ENCODE results near the gene ANAPC2.
A peak's percentile ranks its signal among the peaks of the same experiment; 100 is the strongest.

ANAPC2 gene

GRCh38 chr9:137212520-137212919 lies 24.2 kb upstream of the ANAPC2 start:
- no peak for DNase-seq (ENCODE audit: low spot score)
- in situ Hi-C loops (cut with MboI; ENCODE audit: low sequenced_read_pairs, unreplicated experiment), result no loop called here
- TF ChIP-seq CTCF (IDR thresholded peaks at IDR 0.05; ENCODE audit: borderline replicate concordance, control extremely low read depth, extremely low read depth, insufficient read depth, missing control alignments), result no peak

- in situ Hi-C loops (cut with MboI; ENCODE audit: low sequenced_read_pairs, unreplicated experiment), result no loop called here
- no peak for TF ChIP-seq CTCF (IDR thresholded peaks at IDR 0.05; ENCODE audit: borderline replicate concordance, control extremely low read depth, extremely low read depth, insufficient read depth, missing control alignments)
- no peak for DNase-seq (ENCODE audit: low spot score)
These were observed 23.2 kb upstream of the ANAPC2 start for GRCh38 chr9:137211532-137211931.

- no peak for DNase-seq (ENCODE audit: low spot score)
- no peak for TF ChIP-seq CTCF (IDR thresholded peaks at IDR 0.05; ENCODE audit: borderline replicate concordance, control extremely low read depth, extremely low read depth, insufficient read depth, missing control alignments)
- in situ Hi-C loops (cut with MboI; ENCODE audit: low sequenced_read_pairs, unreplicated experiment), result no loop called here
These were observed 18.2 kb upstream of the ANAPC2 start for GRCh38 chr9:137206602-137207001.

GRCh38 chr9:137205126-137206069 lies 17.0 kb upstream of the ANAPC2 start, which contains the start of the genes NDOR1 and TMEM203:
NDOR1 (plus strand) TSS chr9:137205700; CDS start chr9:137205778, 78 bp downstream.
TMEM203 (minus strand) TSS chr9:137205648; CDS start chr9:137205414, 234 bp downstream.
- DNase-seq (ENCODE audit: low spot score), result peak; percentile 98
- TF ChIP-seq CTCF (IDR thresholded peaks at IDR 0.05; ENCODE audit: borderline replicate concordance, control extremely low read depth, extremely low read depth, insufficient read depth, missing control alignments), result no peak
- in situ Hi-C loops (cut with MboI; ENCODE audit: low sequenced_read_pairs, unreplicated experiment), result no loop called here

GRCh38 chr9:137204731-137205125 lies 16.4 kb upstream of the ANAPC2 start:
- in situ Hi-C loops (cut with MboI; ENCODE audit: low sequenced_read_pairs, unreplicated experiment), result no loop called here
- no peak for DNase-seq (ENCODE audit: low spot score)
- TF ChIP-seq CTCF (IDR thresholded peaks at IDR 0.05; ENCODE audit: borderline replicate concordance, control extremely low read depth, extremely low read depth, insufficient read depth, missing control alignments), result no peak

GRCh38 chr9:137202966-137203365 lies 14.6 kb upstream of the ANAPC2 start:
- no peak for TF ChIP-seq CTCF (IDR thresholded peaks at IDR 0.05; ENCODE audit: borderline replicate concordance, control extremely low read depth, extremely low read depth, insufficient read depth, missing control alignments)
- in situ Hi-C loops (cut with MboI; ENCODE audit: low sequenced_read_pairs, unreplicated experiment), result no loop called here
- DNase-seq (ENCODE audit: low spot score), result no peak
